T-helper 17 cell (primary cell): ENCODE results near the gene DCTN1. TPM values are rescaled to one million over a fixed set of nuclear protein-coding genes. Genes with fewer than 3 reads are reported as not detected.

Experiments
- ATAC-seq: fragments of 150-1000 bp; cut with Tn5 transposase; 2 replicates; pipeline ENCODE4 v1.10.0; 2021; ENCODE audit warnings: mild to moderate bottlenecking, moderate library complexity
- DNase-seq, 3 donors: peaks; one replicate each; pipeline versions ENCODE4 v3.0.0 to v3.0.0-alpha.2; 2020 to 2021
- H3K9me3 ChIP-seq: one replicate; pipeline ENCODE4 v1.7.0; 2013; ENCODE audit warnings: low read length, mild to moderate bottlenecking; ENCODE audit not compliant: control insufficient read depth, poor library complexity, severe bottlenecking
- H3K27ac Mint-ChIP-seq: one replicate; pipeline ENCODE4 v1.8.0; 2022; ENCODE audit warnings: mild to moderate bottlenecking, moderate library complexity, mixed read lengths
- H3K27me3 Mint-ChIP-seq: one replicate; pipeline ENCODE4 v1.8.0; 2022; ENCODE audit warnings: mixed read lengths
- H3K36me3 Mint-ChIP-seq: one replicate; pipeline ENCODE4 v1.8.0; 2022; ENCODE audit warnings: low read depth, mixed read lengths
- H3K4me1 Mint-ChIP-seq: one replicate; pipeline ENCODE4 v1.8.0; 2022; ENCODE audit warnings: mild to moderate bottlenecking, mixed read lengths
- H3K4me3 Mint-ChIP-seq: one replicate; pipeline ENCODE4 v1.8.0; 2022; ENCODE audit warnings: mild to moderate bottlenecking, moderate library complexity, mixed read lengths
- total RNA-seq, 4 donors: library from RNA in 2 of 4; stranded (reverse) in 2 of 4; gene quantifications; one replicate each; pipeline ENCODE4 v1.2.3 and lab custom pipeline; 2022 to 2026

Gene DCTN1
- total RNA-seq, 2 donors from 2014 or later = 78.5 to 85.7 TPM

- peaks cover 22% of the 10 kb centered on the region for H3K4me1 Mint-ChIP-seq
- H3K36me3 Mint-ChIP-seq = peaks cover 17% of the 10 kb centered on the region
- H3K27ac Mint-ChIP-seq = no peak overlapping the region
- no peaks in the 10 kb centered on the region for H3K9me3 ChIP-seq
- DNase-seq = no peak
- H3K27me3 Mint-ChIP-seq = no peaks in the 10 kb centered on the region
- no peak overlapping the region for H3K4me3 Mint-ChIP-seq
- ATAC-seq = no peak
Measured at GRCh38 chr2:74373985-74374384, 6.1 kb downstream of the DCTN1 start.

GRCh38 chr2:74373221-74373676, 6.9 kb downstream of the DCTN1 start:
- no peak for ATAC-seq
- H3K4me3 Mint-ChIP-seq = no peak overlapping the region
- peaks cover 21% of the 10 kb centered on the region for H3K4me1 Mint-ChIP-seq
- no peaks in the 10 kb centered on the region for H3K27me3 Mint-ChIP-seq
- no peaks in the 10 kb centered on the region for H3K9me3 ChIP-seq
- no peak for DNase-seq
- H3K27ac Mint-ChIP-seq = peak overlapping the region; percentile 78
- peaks cover 22% of the 10 kb centered on the region for H3K36me3 Mint-ChIP-seq

- Mint-ChIP-seq H3K27me3 (no peaks in the 10 kb centered on the region), H3K4me1 (peaks cover 21% of the 10 kb centered on the region), H3K27ac (peak overlapping the region; percentile 78), H3K4me3 (no peak overlapping the region), H3K36me3 (peaks cover 25% of the 10 kb centered on the region)
- ATAC-seq = no peak
- H3K9me3 ChIP-seq = no peaks in the 10 kb centered on the region
- no peak for DNase-seq
Measured at GRCh38 chr2:74372674-74373073, 7.4 kb downstream of the DCTN1 start.

- H3K27ac Mint-ChIP-seq = no peak overlapping the region
- peaks cover 25% of the 10 kb centered on the region for H3K36me3 Mint-ChIP-seq
- DNase-seq (no peak), ATAC-seq (no peak)
- no peak overlapping the region for H3K4me3 Mint-ChIP-seq
- no peaks in the 10 kb centered on the region for H3K27me3 Mint-ChIP-seq
- no peaks in the 10 kb centered on the region for H3K9me3 ChIP-seq
- peaks cover 21% of the 10 kb centered on the region for H3K4me1 Mint-ChIP-seq
Measured at GRCh38 chr2:74371421-74371820, 8.7 kb downstream of the DCTN1 start.

- DNase-seq = no peak
- H3K4me1 Mint-ChIP-seq = peaks cover 18% of the 10 kb centered on the region
- peaks cover 32% of the 10 kb centered on the region for H3K36me3 Mint-ChIP-seq
- ATAC-seq = no peak
- H3K9me3 ChIP-seq = no peaks in the 10 kb centered on the region
- no peak overlapping the region for H3K4me3 Mint-ChIP-seq
- no peak overlapping the region for H3K27ac Mint-ChIP-seq
- no peaks in the 10 kb centered on the region for H3K27me3 Mint-ChIP-seq
Measured at GRCh38 chr2:74369976-74370375, 10.1 kb downstream of the DCTN1 start.

GRCh38 chr2:74368499-74368898, 11.6 kb downstream of the DCTN1 start:
- ATAC-seq (no peak), DNase-seq (no peak)
- Mint-ChIP-seq H3K27me3 (no peaks in the 10 kb centered on the region), H3K27ac (peak overlapping the region; percentile 24), H3K4me1 (peaks cover 16% of the 10 kb centered on the region), H3K36me3 (peaks cover 32% of the 10 kb centered on the region), H3K4me3 (no peak overlapping the region)
- H3K9me3 ChIP-seq = no peaks in the 10 kb centered on the region

- H3K4me3 Mint-ChIP-seq = no peak overlapping the region
- DNase-seq = no peak
- H3K27ac Mint-ChIP-seq = peak overlapping the region; percentile 24
- peaks cover 32% of the 10 kb centered on the region for H3K36me3 Mint-ChIP-seq
- H3K27me3 Mint-ChIP-seq = no peaks in the 10 kb centered on the region
- H3K4me1 Mint-ChIP-seq = peaks cover 12% of the 10 kb centered on the region
- no peaks in the 10 kb centered on the region for H3K9me3 ChIP-seq
- no peak for ATAC-seq
Measured at GRCh38 chr2:74367789-74368188, 12.3 kb downstream of the DCTN1 start.

GRCh38 chr2:74366036-74366435, 14.1 kb downstream of the DCTN1 start:
- no peak for DNase-seq

GRCh38 chr2:74364533-74365505, 15.3 kb downstream of the DCTN1 start:
- H3K4me1 Mint-ChIP-seq = peaks cover 4% of the 10 kb centered on the region
- H3K9me3 ChIP-seq = no peaks in the 10 kb centered on the region
- no peak overlapping the region for H3K4me3 Mint-ChIP-seq
- H3K36me3 Mint-ChIP-seq = peaks cover 31% of the 10 kb centered on the region
- ATAC-seq (no peak), DNase-seq (no peak)
- no peaks in the 10 kb centered on the region for H3K27me3 Mint-ChIP-seq
- H3K27ac Mint-ChIP-seq = no peak overlapping the region

More at GRCh38 chr2:74366036-74366435, 14.1 kb downstream of the DCTN1 start:
- Mint-ChIP-seq H3K4me3 (no peak overlapping the region), H3K36me3 (peaks cover 32% of the 10 kb centered on the region), H3K27ac (no peak overlapping the region), H3K27me3 (no peaks in the 10 kb centered on the region), H3K4me1 (peaks cover 4% of the 10 kb centered on the region)
- ATAC-seq = no peak
- no peaks in the 10 kb centered on the region for H3K9me3 ChIP-seq

- H3K36me3 Mint-ChIP-seq = peaks cover 34% of the 10 kb centered on the region
- peak overlapping the region; percentile 21 for H3K27ac Mint-ChIP-seq
- H3K27me3 Mint-ChIP-seq = no peaks in the 10 kb centered on the region
Measured at GRCh38 chr2:74361327-74361726, 18.8 kb downstream of the DCTN1 start.

GRCh38 chr2:74357627-74358026, 22.5 kb downstream of the DCTN1 start:
- DNase-seq = no peak
- H3K4me1 Mint-ChIP-seq = peaks cover 6% of the 10 kb centered on the region
- H3K27ac Mint-ChIP-seq = peak overlapping the region; percentile 32
- peaks cover 27% of the 10 kb centered on the region for H3K36me3 Mint-ChIP-seq
- no peaks in the 10 kb centered on the region for H3K9me3 ChIP-seq
- no peak for ATAC-seq
- no peak overlapping the region for H3K4me3 Mint-ChIP-seq
- no peaks in the 10 kb centered on the region for H3K27me3 Mint-ChIP-seq

More at GRCh38 chr2:74361327-74361726, 18.8 kb downstream of the DCTN1 start:
- H3K9me3 ChIP-seq = no peaks in the 10 kb centered on the region
- no peak for DNase-seq
- Mint-ChIP-seq H3K4me3 (no peak overlapping the region), H3K4me1 (peaks cover 7% of the 10 kb centered on the region)
- no peak for ATAC-seq

GRCh38 chr2:74349889-74350288, 30.2 kb downstream of the DCTN1 start:
- Mint-ChIP-seq H3K4me1 (peaks cover 10% of the 10 kb centered on the region), H3K27ac (no peak overlapping the region), H3K27me3 (no peaks in the 10 kb centered on the region), H3K36me3 (peaks cover under 1% of the 10 kb centered on the region), H3K4me3 (no peak overlapping the region)
- no peaks in the 10 kb centered on the region for H3K9me3 ChIP-seq
- no peak for ATAC-seq
- no peak for DNase-seq

GRCh38 chr2:74347742-74348141, 32.4 kb downstream of the DCTN1 start:
- no peak for ATAC-seq
- H3K27ac Mint-ChIP-seq = peak overlapping the region; percentile 43
- H3K4me3 Mint-ChIP-seq = no peak overlapping the region
- H3K36me3 Mint-ChIP-seq = peaks cover 5% of the 10 kb centered on the region
- H3K9me3 ChIP-seq = no peaks in the 10 kb centered on the region
- no peaks in the 10 kb centered on the region for H3K27me3 Mint-ChIP-seq
- H3K4me1 Mint-ChIP-seq = peaks cover 12% of the 10 kb centered on the region
- DNase-seq = no peak
